ENCODE results near the gene DMD.

DNA sequence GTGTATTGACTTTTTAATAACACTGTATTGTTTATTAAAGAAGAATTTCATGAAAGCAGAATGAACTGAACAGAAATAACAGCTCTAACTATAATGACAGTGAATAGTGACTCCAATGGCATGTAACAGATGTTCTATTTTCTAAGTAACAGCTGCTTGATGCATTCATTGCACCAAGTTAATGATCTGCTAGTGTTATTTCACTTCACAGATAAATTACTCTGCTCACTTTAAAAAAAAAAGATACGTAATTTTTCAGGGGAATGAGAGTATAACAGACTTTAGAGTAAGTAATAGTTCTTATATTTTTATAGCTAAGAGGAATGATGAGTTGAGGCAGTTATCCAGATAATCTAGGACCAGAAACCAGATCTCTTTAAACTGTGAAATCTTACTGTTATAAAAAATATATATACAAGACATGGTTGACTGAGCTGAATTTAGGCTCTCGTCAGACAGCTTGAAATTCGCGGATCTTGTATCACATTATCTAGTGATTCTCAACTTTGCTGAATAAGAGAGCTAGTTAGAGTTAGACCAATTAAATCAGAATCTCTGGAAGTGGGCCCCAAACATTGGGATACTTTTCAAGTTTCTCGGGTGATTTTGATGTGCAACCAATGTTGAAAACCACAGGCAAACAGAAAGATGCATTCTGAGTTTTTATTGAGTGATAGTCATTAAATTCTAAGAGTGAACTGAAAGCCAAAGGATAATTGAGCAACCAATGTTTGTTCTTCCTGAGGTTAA lies 840.7 kb downstream of the DMD start:
- TF ChIP-seq, protein P1, sequence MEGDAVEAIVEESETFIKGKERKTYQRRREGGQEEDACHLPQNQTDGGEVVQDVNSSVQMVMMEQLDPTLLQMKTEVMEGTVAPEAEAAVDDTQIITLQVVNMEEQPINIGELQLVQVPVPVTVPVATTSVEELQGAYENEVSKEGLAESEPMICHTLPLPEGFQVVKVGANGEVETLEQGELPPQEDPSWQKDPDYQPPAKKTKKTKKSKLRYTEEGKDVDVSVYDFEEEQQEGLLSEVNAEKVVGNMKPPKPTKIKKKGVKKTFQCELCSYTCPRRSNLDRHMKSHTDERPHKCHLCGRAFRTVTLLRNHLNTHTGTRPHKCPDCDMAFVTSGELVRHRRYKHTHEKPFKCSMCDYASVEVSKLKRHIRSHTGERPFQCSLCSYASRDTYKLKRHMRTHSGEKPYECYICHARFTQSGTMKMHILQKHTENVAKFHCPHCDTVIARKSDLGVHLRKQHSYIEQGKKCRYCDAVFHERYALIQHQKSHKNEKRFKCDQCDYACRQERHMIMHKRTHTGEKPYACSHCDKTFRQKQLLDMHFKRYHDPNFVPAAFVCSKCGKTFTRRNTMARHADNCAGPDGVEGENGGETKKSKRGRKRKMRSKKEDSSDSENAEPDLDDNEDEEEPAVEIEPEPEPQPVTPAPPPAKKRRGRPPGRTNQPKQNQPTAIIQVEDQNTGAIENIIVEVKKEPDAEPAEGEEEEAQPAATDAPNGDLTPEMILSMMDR (IDR thresholded peaks at IDR 0.05) = no peak
- TF ChIP-seq POLR2AphosphoS5 (IDR thresholded peaks at IDR 0.05; ENCODE audit: low read depth, low read length) = no peak
- TF ChIP-seq, protein P2, sequence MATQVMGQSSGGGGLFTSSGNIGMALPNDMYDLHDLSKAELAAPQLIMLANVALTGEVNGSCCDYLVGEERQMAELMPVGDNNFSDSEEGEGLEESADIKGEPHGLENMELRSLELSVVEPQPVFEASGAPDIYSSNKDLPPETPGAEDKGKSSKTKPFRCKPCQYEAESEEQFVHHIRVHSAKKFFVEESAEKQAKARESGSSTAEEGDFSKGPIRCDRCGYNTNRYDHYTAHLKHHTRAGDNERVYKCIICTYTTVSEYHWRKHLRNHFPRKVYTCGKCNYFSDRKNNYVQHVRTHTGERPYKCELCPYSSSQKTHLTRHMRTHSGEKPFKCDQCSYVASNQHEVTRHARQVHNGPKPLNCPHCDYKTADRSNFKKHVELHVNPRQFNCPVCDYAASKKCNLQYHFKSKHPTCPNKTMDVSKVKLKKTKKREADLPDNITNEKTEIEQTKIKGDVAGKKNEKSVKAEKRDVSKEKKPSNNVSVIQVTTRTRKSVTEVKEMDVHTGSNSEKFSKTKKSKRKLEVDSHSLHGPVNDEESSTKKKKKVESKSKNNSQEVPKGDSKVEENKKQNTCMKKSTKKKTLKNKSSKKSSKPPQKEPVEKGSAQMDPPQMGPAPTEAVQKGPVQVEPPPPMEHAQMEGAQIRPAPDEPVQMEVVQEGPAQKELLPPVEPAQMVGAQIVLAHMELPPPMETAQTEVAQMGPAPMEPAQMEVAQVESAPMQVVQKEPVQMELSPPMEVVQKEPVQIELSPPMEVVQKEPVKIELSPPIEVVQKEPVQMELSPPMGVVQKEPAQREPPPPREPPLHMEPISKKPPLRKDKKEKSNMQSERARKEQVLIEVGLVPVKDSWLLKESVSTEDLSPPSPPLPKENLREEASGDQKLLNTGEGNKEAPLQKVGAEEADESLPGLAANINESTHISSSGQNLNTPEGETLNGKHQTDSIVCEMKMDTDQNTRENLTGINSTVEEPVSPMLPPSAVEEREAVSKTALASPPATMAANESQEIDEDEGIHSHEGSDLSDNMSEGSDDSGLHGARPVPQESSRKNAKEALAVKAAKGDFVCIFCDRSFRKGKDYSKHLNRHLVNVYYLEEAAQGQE (IDR thresholded peaks at IDR 0.05; ENCODE audit: insufficient read depth in 1 of 2, low read depth in 2 of 2, low read length in 1 of 2) = no peak

All from Panc1 (cell line).